Astrocyte (in vitro differentiated cells and primary cell): ENCODE measurements around the gene DYTN. TPM values are rescaled to one million over a fixed set of nuclear protein-coding genes. Genes with fewer than 3 reads are reported as not detected.

Experiments used
- DNase-seq: peaks from one replicate; pipeline ENCODE4 v3.0.0-alpha.2; 2010; ENCODE audit warnings: low read depth
- FAIRE-seq: peaks from 2 replicates; lab custom pipeline; 2011; peaks lifted over from hg19 to GRCh38; lab: Jason Lieb, UNC
- H2AFZ ChIP-seq: 2 replicates; pipeline ENCODE4 v1.6.0; 2012; ENCODE audit warnings: low read depth, low read length, inconsistent platforms
- H3K27ac ChIP-seq: 2 replicates; pipeline ENCODE4 v1.5.1; 2011; ENCODE audit warnings: low read depth, low read length, inconsistent platforms
- H3K27me3 ChIP-seq: 2 replicates; pipeline ENCODE4 v1.6.0; 2011; ENCODE audit warnings: low read length, inconsistent platforms; ENCODE audit not compliant: insufficient read depth
- H3K36me3 ChIP-seq: 2 replicates; pipeline ENCODE4 v1.5.1; 2011; ENCODE audit warnings: low read length, inconsistent platforms; ENCODE audit not compliant: insufficient read depth
- H3K4me1 ChIP-seq: 2 replicates; pipeline ENCODE4 v1.5.1; 2011; ENCODE audit warnings: low read length, inconsistent platforms; ENCODE audit not compliant: insufficient read depth
- H3K4me2 ChIP-seq: 2 replicates; pipeline ENCODE4 v1.6.0; 2012; ENCODE audit warnings: low read length, inconsistent platforms
- H3K4me3 ChIP-seq: 2 replicates; pipeline ENCODE4 v1.5.1; 2011; ENCODE audit warnings: low read depth, mild to moderate bottlenecking, low read length, inconsistent platforms; ENCODE audit not compliant: insufficient read depth
- H3K79me2 ChIP-seq: 2 replicates; pipeline ENCODE4 v1.6.0; 2012; ENCODE audit warnings: mild to moderate bottlenecking, low read length, inconsistent platforms; ENCODE audit not compliant: insufficient read depth
- H3K9ac ChIP-seq: 2 replicates; pipeline ENCODE4 v1.6.0; 2012; ENCODE audit warnings: mild to moderate bottlenecking, low read length, inconsistent platforms
- H3K9me3 ChIP-seq: 2 replicates; pipeline ENCODE4 v1.5.1; 2012; ENCODE audit warnings: low read depth, mild to moderate bottlenecking, low read length, inconsistent platforms; ENCODE audit not compliant: insufficient read depth
- H4K20me1 ChIP-seq: 2 replicates; pipeline ENCODE4 v1.6.0; 2012; ENCODE audit warnings: low read length, inconsistent platforms; ENCODE audit not compliant: insufficient read depth
- H3K27ac Mint-ChIP-seq: one replicate; pipeline ENCODE4 v1.8.0; 2021; ENCODE audit warnings: mild to moderate bottlenecking, mixed read lengths; ENCODE audit not compliant: unreplicated experiment
- H3K27me3 Mint-ChIP-seq: one replicate; pipeline ENCODE4 v1.8.0; 2021; ENCODE audit warnings: low read depth, mixed read lengths; ENCODE audit not compliant: unreplicated experiment
- H3K36me3 Mint-ChIP-seq: one replicate; pipeline ENCODE4 v1.8.0; 2021; ENCODE audit warnings: low read depth, mixed read lengths; ENCODE audit not compliant: unreplicated experiment
- H3K4me1 Mint-ChIP-seq: one replicate; pipeline ENCODE4 v1.8.0; 2021; ENCODE audit warnings: low read depth, mixed read lengths; ENCODE audit not compliant: unreplicated experiment
- H3K4me3 Mint-ChIP-seq: one replicate; pipeline ENCODE4 v1.8.0; 2021; ENCODE audit warnings: mild to moderate bottlenecking, moderate library complexity, mixed read lengths; ENCODE audit not compliant: unreplicated experiment
- H3K9me3 Mint-ChIP-seq: one replicate; pipeline ENCODE4 v1.8.0; 2021; ENCODE audit warnings: mild to moderate bottlenecking, mixed read lengths; ENCODE audit not compliant: unreplicated experiment
- EZH2 ChIP-seq: IDR thresholded peaks from 2 replicates; pipeline ENCODE4 v1.6.1; 2012; ENCODE audit warnings: mild to moderate bottlenecking, low read length, inconsistent platforms; ENCODE audit not compliant: insufficient read depth
- total RNA-seq: library from RNA; stranded (reverse); gene quantifications from 2 replicates; pipeline ENCODE4 v1.2.1, GENCODE V29; 2021
- TF ChIP-seq, protein P1 (sequence below): IDR thresholded peaks from 2 replicates; pipeline ENCODE4 v1.5.1; 2011; ENCODE audit warnings: low read depth, mild to moderate bottlenecking, inconsistent platforms, low read length, moderate library complexity; ENCODE audit not compliant: insufficient read depth

DYTN gene
- total RNA-seq, 1 donor from 2014 or later, result not detected

DNA sequence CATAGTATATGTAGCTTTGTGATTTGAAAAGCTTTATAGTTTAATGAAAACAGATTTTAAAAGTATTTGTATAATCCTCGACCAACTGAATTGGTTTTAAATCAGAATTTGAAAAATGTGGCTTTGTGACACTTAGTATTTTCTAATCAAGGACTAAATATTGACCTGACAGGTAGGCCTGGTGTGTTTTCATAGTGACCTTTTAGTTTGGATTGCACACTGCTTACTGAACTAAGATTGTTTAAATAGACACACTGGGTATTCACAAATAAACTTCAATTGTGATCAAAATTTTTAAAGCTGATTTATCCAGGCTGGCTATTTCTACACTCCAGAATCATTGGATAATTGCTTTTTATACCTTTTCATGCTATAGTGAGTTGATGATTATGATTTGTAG lies 107.7 kb downstream of the DYTN start:
- H3K27ac Mint-ChIP-seq, result no peak overlapping the region
- no peaks in the 10 kb centered on the region for H3K36me3 ChIP-seq
- no peak overlapping the region for H3K4me3 ChIP-seq
- no peaks in the 10 kb centered on the region for H3K27me3 Mint-ChIP-seq
- no peak for TF ChIP-seq EZH2
- TF ChIP-seq, protein P1, sequence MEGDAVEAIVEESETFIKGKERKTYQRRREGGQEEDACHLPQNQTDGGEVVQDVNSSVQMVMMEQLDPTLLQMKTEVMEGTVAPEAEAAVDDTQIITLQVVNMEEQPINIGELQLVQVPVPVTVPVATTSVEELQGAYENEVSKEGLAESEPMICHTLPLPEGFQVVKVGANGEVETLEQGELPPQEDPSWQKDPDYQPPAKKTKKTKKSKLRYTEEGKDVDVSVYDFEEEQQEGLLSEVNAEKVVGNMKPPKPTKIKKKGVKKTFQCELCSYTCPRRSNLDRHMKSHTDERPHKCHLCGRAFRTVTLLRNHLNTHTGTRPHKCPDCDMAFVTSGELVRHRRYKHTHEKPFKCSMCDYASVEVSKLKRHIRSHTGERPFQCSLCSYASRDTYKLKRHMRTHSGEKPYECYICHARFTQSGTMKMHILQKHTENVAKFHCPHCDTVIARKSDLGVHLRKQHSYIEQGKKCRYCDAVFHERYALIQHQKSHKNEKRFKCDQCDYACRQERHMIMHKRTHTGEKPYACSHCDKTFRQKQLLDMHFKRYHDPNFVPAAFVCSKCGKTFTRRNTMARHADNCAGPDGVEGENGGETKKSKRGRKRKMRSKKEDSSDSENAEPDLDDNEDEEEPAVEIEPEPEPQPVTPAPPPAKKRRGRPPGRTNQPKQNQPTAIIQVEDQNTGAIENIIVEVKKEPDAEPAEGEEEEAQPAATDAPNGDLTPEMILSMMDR, result no peak
- H3K4me1 ChIP-seq, result no peaks in the 10 kb centered on the region
- no peaks in the 10 kb centered on the region for H3K9me3 Mint-ChIP-seq
- FAIRE-seq (no peak), DNase-seq (no peak)
- no peak overlapping the region for H3K9ac ChIP-seq
- H3K4me2 ChIP-seq, result no peak overlapping the region
- no peaks in the 10 kb centered on the region for H3K36me3 Mint-ChIP-seq
- no peaks in the 10 kb centered on the region for H4K20me1 ChIP-seq
- no peak overlapping the region for H2AFZ ChIP-seq
- H3K9me3 ChIP-seq, result no peaks in the 10 kb centered on the region
- H3K79me2 ChIP-seq, result no peaks in the 10 kb centered on the region
- no peaks in the 10 kb centered on the region for H3K27me3 ChIP-seq
- no peak overlapping the region for H3K27ac ChIP-seq
- no peak overlapping the region for H3K4me3 Mint-ChIP-seq
- H3K4me1 Mint-ChIP-seq, result peaks cover 11% of the 10 kb centered on the region

- Mint-ChIP-seq H3K27ac (no peak overlapping the region), H3K9me3 (no peaks in the 10 kb centered on the region), H3K4me3 (no peak overlapping the region), H3K27me3 (no peaks in the 10 kb centered on the region), H3K36me3 (no peaks in the 10 kb centered on the region), H3K4me1 (no peaks in the 10 kb centered on the region)
- Histone ChIP-seq H3K27me3 (no peaks in the 10 kb centered on the region), H3K36me3 (no peaks in the 10 kb centered on the region), H3K4me1 (no peaks in the 10 kb centered on the region), H2AFZ (no peak overlapping the region), H3K27ac (no peak overlapping the region), H3K4me3 (no peak overlapping the region), H4K20me1 (no peaks in the 10 kb centered on the region), H3K79me2 (no peaks in the 10 kb centered on the region), H3K9me3 (no peaks in the 10 kb centered on the region), H3K9ac (no peak overlapping the region), H3K4me2 (no peak overlapping the region)
- TF ChIP-seq, protein P1, result no peak
- no peak for TF ChIP-seq EZH2
- DNase-seq, result no peak
- FAIRE-seq, result no peak
Measured at GRCh38 chr2:206603243-206603642, 115.0 kb downstream of the DYTN start.

Other genes with a start within 250 kb of the DYTN start
- not detected in 2 replicates for gene FAM237A, start 75.9 kb downstream of the DYTN start, total RNA-seq
- 1.8 and 1.9 TPM in 2 replicates for gene MDH1B, start 46.9 kb upstream of the DYTN start, total RNA-seq
- 20.8 and 21.7 TPM in 2 replicates for gene FASTKD2, start 47.2 kb upstream of the DYTN start, total RNA-seq
- gene CPO, start 221.1 kb upstream of the DYTN start, total RNA-seq, result not detected in 2 replicates